Muscle of back (tissue), 13 donors: Measurements from ENCODE around the gene HDAC5. TPM values are rescaled to one million over a fixed set of nuclear protein-coding genes. Genes with fewer than 3 reads are reported as not detected.
"Not testable (repeated sequence)": the region's sequence is repeated elsewhere in the genome, so short reads cannot be mapped to it uniquely, and the experiment has no call there.

Experiments
- DNase-seq, 3 donors: peaks; one replicate each; pipeline versions ENCODE4 v3.0.0 to v3.0.0-alpha.2; 2013
- long read RNA-seq, 9 donors: transcript quantifications; one replicate each; lab custom pipeline, GENCODE V29; 2026
- polyA plus RNA-seq, 10 donors: library from polyadenylated mRNA; unstranded; fragments of 120-200 nt; gene quantifications; one replicate each; pipeline ENCODE4 v1.2.1, GENCODE V29; 2013; ENCODE audit not compliant: insufficient read length in 10 of 10

The HDAC5 gene
- 10 to 100 TPM; 43.2 to 58.4 (median 52.6) TPM for polyA plus RNA-seq
- long read RNA-seq, donor 1, partial matches to known transcripts, result 6 of 7 reads
- long read RNA-seq, donor 1, other reads (novel, unspliced or antisense), result 0 of 7 reads
- long read RNA-seq, donor 2, partial matches to known transcripts, result 5 of 5 reads
- long read RNA-seq, donor 2, other reads (novel, unspliced or antisense), result 0 of 5 reads
- long read RNA-seq, donor 3, result 0 reads
- long read RNA-seq, donor 4, result 0 reads
- long read RNA-seq, donor 5, partial matches to known transcripts, result 0 of 1 reads
- long read RNA-seq, donor 5, other reads (novel, unspliced or antisense), result 0 of 1 reads
- long read RNA-seq, donor 6, full-length matches to known transcripts, result 3 of 3 reads
- long read RNA-seq, donor 6, partial matches to known transcripts, result 0 of 3 reads
- long read RNA-seq, donor 6, other reads (novel, unspliced or antisense), result 0 of 3 reads
- long read RNA-seq, donor 7, partial matches to known transcripts, result 5 of 6 reads
- long read RNA-seq, donor 7, other reads (novel, unspliced or antisense), result 0 of 6 reads
- long read RNA-seq, donor 8, full-length matches to known transcripts, result 1 of 1 reads
- long read RNA-seq, donor 8, partial matches to known transcripts, result 0 of 1 reads
- long read RNA-seq, donor 8, other reads (novel, unspliced or antisense), result 0 of 1 reads
- long read RNA-seq, donor 9, result 0 reads

DNA sequence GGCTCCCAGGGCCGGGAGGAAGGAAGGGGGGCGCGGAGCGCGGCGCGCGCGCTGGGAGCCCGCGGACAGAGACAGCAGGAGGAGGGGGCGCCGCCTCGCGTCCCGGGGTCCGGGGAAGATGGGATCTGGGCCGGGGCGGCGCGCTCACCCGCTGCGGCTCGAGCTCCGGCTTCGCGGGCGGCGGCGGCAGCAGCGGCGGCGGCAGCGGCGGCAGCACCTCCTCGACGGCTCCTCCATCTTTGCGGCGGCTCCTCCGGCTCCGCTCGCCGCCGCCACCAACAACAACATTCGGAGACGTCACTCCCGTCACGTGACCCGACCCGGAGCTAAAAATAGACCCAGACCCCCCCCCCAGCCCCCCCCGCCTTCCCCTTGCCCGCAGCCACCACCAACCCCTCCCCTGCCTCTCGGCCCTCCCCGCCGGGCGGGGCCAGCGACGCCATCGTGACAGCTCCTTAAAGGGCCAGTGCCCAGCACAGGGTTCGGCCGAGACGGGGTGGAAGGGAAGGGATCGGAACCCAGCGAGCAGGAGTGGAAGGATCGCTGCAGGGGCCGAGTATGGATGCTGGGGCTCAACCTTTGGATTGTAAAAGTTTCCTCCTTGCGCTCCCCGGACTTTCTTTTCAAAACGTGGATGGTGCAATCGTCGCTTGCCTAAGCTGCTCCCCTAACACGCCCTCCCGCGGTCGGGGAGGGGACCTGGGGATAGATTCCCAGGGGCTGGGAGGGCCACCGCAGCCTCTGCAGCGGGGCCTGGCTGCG lies at the start of gene HDAC5:
TSS of gene HDAC5 (minus strand) at position 286 of the 762 bp plus-strand sequence. CDS start 6,126 bp downstream, outside the sequence.
- DNase-seq, result peak; percentile 96 to 98 (median 97)

- DNase-seq, result no peak
Observed at GRCh38 chr17:44171931-44172455, 48.6 kb upstream of the HDAC5 start.

DNA sequence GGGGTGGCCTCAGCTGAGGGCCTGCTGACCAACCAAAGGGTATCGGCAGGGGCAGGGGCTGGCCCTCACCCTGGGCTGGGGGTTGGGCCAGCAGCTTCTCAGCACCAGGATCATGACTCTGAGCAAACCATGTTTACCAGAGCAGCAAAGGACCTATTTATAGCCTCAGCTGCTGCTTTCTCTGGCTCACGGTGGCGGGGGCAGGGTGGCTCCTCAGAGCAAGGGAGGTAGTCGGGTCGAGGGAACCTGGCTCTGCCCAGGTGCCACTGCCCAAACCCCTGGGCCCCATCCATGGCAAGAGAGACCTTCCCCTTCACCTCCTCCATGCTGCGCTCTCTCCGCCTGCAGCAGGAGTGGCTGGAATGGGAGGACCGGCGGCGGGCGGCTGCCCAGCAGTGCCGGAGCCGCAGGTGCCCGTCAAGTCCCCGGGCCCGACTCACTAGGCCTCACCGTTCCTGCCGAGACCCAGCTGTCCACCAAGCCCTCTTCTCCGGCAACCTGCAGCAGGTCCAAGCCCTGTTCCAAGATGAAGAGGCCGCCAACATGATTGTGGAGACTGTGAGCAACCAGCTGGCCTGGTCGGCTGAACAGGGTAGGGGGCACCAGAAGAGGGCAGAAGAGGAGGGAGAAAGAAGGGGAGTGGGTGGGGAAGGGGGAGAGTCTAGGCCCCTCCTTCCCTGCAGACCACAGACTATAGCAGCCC lies 47.2 kb upstream of the HDAC5 start, which contains the start of gene ASB16:
TSS of gene ASB16 (plus strand) at position 206 of the 703 bp plus-strand sequence. CDS start at position 292, 86 bp downstream.
- DNase-seq, result peak in 2 of 3 donors; percentile 36 to 48

DNA sequence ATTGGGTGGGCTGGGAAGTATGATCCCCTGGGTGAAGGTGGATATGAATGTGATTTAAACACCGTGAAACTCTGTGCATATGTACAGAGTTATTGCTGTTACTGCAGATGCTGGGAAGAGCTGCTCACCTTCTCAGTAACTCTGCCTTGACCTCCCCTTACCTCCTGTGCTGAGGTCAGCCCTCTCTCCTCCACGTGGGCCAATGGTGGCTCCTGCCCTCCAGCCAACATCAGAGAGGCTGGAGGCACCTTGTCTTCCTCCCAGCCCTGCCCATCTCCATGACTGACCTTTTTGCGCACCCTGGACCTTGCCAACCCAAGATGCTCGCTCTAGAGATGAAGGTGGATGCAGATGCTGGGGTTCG lies 46.7 kb upstream of the HDAC5 start:
- no peak for DNase-seq

DNA sequence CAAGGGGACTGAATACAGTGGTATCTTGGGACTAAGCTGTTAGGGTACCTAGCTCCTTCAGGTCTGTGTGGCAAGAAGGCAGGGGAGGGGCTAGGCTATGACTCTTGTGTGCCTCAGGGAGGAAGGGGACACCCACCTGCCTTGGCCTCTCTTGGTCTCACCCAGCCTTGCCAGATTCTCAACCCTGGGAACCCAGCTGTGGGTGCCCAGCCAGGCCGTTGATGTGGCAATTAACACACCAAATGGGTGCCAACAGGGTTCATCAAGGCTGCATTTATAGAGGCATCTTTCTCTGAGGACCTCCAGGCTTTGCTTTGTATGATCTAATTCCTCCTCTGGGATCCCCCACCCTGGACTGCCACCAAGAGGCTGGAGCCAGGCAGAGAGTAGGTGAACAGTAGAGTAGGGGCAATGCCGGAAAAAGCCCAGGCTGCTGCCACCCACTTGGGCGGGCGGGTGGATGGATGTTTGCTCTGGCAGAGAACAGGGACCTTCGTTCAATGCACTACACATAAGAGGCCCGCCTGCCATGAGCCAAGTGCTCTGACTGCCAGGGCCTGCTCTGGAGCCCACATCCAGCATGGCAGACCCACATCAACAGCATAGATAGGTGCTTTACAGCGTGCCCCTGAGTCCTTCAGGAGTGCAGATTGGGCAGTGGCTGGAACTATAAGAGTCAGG lies 43.9 kb upstream of the HDAC5 start:
- DNase-seq, result no peak

- no peak for DNase-seq
Observed at GRCh38 chr17:44164476-44164875, 41.0 kb upstream of the HDAC5 start.

DNA sequence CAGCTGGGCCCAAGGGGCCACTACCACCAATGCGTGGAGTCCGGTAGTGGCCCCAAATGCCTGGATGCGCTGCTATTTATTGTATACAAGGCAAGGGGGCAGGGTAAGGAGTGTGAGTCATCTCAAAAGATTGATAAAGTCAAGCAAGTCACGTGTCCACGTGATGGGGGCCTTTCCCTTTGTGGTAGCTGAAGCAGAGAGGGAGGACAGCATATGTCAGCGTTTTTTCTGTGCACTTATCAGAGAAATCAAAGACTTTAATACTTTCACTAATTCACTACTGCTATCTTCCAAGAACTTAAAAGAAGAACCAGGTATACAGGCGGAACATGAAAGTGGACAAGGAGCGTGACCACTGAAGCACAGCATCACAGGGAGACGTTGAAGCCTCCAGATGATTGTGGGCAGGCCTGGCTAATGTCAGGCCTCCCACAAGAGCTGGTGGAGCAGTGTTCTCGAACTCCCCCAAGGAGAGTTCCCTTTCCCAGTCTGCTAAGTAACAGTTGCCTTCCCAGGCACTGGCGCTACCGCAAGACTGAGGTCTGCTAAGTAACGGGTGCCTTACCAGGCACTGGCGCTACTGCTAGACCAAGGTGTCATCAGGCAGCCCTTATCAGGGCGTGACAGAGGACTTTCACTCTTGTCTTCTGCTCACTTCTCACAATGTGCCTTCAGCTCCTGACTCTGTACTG lies 36.2 kb upstream of the HDAC5 start:
- DNase-seq, result no peak

DNA sequence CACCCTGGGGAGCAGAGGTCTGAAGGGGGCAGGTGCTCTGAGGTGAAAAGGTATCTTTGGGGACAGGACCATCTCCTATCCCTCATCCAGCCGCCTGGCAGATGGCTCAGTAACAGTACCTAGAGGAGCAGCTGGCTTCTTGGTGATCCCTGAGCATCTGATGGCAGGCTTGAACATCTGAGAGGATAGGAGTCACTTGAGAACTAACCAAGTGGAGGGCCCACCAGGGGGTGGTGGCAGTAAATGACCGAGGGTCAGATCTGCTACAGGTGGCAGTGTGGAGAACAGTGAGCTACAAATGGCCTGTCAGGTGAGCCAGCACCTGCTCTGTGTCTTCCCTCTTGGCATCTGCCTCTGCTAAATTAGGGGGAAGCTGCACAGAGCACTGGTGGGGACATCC lies 32.0 kb upstream of the HDAC5 start:
- no peak for DNase-seq

- no peak for DNase-seq
Observed at GRCh38 chr17:44152875-44153274, 29.4 kb upstream of the HDAC5 start.

GRCh38 chr17:44149750-44150329 lies 26.4 kb upstream of the HDAC5 start:
- no peak for DNase-seq

DNA sequence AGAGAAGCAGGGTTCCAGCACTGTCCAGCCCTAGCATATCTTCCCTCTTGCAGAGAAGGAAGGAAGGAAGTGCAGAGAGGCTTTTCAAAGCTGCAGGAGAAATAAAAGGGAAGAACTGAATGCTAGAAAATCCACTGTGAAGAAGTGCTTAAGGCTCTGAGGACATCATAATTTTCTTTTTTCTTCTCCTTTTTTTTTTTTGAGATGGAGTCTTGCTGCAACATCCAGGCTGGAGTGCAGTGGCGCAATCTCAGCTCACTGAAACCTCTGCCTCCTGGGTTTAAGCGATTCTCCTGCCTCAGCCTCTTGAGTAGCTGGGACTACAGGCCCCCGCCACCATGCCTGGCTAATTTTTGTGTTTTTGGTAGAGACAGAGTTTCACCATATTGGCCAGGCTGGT lies 25.6 kb upstream of the HDAC5 start:
- DNase-seq, result not testable (repeated sequence)

DNA sequence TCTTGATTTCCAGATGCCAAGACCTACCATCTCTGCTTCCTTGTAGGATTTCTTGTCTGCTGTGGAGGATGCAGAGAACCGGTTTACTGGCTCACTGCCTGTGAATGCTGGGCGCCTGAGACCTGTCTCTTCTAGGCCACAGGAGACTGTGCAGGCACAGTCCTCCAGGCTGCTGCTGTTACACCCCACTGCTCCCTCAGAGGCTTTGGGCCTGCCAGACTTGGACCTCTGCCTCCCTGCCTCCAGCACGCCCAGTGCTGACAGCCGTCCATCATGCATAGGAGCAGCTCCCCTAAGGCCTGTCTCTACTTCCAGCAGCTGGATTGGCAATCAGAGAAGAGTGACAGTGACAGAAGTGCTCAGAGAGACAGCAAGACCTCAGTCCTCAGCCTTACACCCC lies 24.4 kb upstream of the HDAC5 start:
- no peak for DNase-seq

- DNase-seq, result no peak
Observed at GRCh38 chr17:44146375-44147346, 23.2 kb upstream of the HDAC5 start.

DNA sequence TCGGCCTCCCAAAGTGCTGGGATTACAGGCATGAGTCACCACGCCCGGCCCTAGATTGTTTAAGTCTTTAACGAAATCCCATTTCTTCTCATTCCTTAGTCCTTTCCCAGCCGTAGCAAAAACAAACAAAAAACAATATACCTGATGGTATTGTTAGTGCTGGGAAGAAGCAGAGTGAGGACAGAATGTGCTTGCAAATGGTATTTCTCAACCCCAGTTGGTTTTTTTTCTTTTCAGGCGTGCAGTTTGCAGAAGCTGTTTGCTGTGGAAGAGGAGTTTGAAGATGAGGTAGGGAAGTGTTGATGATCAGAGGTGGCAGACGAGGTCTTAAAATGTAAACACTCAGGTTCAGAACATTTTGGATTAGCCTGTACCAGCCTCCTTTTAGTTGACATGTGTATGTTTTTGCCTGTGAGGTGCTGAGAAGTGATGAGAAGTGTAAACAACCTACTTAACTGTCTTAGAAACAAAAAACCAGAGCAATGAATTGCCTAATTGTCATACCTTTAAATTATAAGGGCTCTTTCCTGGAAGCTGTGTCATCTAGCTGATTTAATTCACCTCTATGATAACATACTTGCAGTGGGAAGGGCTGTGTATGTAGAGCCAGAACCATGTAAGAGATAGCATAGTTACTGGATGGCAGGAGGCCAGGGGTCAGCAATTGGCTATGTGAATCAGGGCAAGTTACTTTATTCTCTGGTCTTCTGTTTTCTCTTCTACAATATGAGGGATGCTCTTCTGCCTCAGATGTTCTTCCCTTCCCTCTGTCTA lies 21.7 kb upstream of the HDAC5 start:
- DNase-seq, result no peak

DNA sequence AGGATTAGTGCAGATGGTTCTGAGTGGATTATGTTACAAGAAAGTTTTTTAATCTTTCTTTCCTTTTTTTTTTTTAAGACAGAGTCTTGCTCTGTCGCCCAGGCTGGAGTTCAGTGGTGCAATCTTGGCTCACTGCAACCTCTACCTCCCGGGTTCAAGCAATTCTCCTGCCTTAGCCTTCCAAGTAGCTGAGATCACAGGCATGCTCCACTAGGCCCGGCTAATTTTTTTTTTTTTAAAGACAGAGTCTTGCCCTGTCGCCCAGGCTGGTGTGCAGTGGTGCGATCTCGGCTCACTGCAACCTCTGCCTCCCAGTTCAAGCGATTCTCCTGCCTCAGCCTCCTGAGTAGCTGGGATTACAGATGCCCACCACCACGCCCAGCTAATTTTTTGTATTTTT lies 20.5 kb upstream of the HDAC5 start:
- not testable (repeated sequence) for DNase-seq

GRCh38 chr17:44137891-44138709 lies 14.7 kb upstream of the HDAC5 start:
- DNase-seq, result peak; percentile 50 to 96 (median 79)
